GM12801 (cell line): ENCODE measurements around the gene MEGF11.

Experiments used
- TF ChIP-seq, protein P1 (sequence below): IDR thresholded peaks from one replicate; pipeline ENCODE4 v1.5.1; 2011; ENCODE audit warnings: control low read depth; ENCODE audit not compliant: insufficient read length; ENCODE audit errors: extremely low read depth

MEGF11 gene

DNA sequence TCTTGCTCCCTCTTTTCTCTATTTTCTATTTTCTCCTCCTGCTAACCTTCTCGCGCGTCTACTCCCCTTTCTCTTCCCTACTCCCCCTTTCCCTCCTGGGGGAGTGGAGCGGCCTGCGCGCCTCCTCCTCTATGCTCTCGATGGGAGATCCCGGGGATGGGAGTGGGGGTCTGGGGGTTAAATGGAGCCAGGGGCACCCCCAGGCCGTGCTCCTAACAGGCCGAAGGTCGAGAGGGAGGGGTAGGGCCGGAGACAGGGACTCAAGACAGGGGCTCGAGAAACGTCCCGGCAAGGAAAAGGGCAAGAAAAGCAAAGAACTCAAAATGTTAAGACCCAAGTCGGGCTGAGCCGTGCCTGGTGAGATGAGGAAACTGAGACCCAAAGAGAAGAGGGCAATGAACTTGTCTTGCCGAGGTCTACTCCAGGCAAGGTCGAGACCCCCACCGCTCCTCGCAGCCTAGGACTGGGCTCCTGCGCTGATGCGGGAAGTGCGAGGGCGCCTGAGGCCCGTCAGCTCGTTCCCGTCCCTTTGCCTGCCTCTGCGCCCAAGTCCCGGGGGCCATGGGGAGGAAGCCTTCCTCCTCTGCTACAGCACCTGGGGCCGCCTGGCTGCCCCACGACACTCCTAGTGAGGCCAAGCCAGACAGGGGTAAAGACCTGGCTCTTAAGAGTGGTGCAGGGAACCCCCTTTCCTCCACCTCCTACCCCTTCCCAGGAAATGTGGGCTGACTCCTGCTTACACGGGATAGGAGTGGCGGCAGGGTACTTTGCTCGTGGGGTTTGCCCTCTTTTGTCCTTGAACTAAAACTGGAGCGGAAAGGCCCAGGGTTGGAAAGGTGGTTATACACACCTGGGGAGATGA lies 770 bp upstream of the MEGF11 start:
- TF ChIP-seq, protein P1, sequence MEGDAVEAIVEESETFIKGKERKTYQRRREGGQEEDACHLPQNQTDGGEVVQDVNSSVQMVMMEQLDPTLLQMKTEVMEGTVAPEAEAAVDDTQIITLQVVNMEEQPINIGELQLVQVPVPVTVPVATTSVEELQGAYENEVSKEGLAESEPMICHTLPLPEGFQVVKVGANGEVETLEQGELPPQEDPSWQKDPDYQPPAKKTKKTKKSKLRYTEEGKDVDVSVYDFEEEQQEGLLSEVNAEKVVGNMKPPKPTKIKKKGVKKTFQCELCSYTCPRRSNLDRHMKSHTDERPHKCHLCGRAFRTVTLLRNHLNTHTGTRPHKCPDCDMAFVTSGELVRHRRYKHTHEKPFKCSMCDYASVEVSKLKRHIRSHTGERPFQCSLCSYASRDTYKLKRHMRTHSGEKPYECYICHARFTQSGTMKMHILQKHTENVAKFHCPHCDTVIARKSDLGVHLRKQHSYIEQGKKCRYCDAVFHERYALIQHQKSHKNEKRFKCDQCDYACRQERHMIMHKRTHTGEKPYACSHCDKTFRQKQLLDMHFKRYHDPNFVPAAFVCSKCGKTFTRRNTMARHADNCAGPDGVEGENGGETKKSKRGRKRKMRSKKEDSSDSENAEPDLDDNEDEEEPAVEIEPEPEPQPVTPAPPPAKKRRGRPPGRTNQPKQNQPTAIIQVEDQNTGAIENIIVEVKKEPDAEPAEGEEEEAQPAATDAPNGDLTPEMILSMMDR: no peak

DNA sequence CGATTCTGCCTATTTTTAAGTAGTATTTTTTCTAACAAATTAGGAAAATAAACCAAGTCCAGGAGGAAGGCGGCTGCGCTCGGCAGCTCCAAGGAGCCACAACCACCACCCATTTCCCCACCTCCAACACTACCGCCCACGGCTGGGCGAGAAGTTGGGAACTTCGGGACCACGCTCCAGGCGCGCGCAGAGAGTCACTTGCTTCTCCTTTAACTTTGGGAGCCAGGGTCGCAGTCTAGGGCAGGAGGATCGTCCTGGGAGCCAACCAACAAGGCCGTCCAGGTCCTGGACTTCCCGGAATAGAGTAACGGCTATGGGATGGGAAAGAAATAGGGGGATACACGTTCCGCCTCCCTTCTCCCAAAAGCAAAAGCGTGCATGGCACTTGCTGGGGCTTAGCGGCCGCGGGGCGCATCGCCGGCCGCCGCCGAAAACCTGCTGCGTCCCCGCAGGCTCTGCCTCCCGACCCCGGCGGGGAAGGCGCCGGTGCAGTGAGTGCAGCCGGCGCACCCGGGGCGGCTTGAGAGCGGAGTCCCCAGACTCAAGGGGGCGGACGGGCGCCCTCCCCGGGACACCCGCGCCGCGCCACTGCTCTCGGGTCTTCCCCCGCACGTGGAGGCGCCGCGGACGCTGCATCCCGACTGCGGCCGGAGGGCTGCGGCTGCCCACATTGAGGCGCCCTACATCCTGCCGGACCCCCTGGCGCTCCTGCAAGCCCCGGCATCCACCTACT lies 699 bp downstream of the MEGF11 start:
- TF ChIP-seq, protein P1: no peak

DNA sequence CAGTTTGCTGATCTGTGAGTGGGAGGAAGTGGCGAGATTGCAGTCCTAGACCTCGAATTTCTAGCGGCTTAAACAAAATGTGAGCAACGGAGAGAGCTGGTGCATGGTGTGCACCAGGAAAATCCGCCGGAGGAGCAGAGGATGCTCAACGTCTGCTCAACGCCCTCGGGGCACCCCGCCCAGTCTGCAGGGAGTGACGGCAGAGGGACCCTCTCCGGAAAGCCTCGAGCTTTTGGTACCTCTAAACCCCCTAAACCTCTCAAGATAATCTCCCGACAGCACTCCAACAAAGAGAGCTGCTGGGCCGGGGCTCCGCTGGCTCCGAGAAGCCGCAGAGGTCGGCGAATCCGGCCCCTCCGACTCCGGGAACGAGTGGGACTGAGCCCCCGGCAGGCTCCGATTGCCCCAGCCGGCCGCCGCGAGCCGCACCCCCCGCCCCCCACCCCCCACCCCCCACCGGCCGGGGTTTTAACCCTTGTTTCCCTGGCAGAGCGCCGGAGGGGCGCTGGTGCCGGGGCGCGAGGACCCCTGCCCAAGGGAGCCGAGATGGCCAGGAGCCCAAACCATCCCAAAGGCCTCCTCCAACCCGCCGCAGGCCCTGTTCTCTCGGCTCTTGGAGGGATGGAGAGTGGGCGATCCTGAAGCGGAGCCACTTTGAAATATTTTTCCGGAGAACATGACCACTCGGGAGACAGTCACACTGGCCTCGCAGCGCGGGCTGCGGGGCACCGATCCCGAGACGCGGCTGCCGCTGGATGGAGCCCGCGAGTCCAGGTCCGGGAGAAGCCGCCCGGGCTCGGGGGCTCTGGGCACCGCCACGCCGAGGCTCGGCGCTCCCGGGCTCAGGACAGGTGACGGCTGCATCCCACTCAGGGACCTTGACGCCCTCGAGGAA lies 1.5 kb downstream of the MEGF11 start:
- TF ChIP-seq, protein P1: no peak

DNA sequence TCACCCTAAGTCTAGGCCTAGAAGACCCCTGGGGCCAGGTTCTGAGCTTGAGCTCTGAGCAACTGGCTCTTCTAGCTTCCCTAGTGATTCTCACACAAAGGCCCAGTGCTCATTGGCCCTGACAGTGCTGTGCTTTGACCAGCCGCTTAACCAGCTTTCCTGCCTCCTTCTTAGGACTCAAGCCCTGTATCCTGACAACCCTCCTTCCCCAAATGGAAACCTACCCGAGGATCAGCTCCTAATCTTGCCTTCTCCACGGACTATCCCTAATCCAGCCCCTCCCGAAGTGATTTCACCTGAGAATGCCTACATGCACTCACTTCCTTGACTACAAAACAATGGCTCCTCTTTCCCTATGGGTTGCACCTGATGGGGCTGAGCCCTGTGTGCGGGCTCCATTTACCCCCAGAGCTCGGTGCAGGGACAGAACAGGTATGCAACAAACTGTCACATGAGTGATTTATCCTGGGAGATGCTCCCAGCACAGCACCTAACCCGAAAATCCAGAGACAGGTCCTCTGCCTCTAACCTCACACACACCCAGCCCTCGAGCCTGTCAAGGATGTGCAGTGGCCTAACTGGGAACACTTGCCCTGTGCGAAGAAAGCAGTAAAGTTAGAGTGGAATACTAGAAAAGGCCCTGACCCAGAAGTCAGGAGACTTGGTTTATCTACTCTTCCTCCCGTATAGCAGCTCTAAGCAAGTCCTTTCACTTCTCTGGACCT lies 2.3 kb downstream of the MEGF11 start:
- TF ChIP-seq, protein P1: no peak

DNA sequence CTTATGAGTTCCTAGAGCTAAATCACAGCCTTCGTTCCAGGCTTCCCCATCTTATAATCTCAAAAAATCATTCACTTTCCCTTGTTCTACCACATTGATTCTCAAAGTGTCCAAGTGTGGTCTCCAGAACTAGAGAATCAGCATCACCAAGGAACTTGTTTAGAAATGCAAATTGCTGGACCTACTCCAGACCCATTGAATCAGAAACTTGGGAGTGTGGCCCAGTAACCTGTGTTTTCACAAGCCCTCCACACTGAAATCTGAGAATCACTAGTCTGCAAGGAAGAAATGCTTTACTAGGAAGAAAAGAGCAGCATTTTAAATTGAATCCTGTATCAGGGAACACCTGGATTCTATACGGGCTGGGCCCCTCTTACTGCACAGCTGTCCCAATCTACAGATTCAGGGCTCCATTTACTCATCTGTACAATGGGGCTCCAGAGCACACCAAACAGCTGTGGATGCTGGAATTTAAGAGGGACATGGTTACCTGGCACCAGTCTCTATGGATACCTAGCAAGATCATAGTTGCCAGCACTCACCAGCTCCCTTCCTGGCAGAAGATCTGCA lies 3.9 kb downstream of the MEGF11 start:
- TF ChIP-seq, protein P1: no peak

DNA sequence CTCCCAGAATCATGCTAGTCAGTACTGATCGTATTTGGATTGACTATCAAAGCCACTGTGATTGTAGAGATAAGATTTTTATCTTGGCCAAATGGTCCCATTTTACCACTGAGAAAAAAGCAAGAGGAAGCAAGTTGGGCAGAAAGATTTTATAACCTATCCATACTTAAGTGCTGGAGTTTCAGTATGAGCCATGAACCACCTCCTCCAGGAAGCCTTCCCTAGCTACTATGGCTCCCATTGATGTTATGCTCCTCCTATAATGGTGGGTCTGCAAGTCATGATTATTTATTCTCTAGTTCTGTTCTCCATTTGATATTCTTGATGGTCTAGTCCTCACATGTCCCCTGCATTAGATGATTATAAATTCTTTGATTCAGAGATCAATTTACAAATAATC lies 6.6 kb downstream of the MEGF11 start:
- TF ChIP-seq, protein P1: no peak
